ENCODE measurements around the gene AVPI1.
A peak's percentile ranks its signal among the peaks of the same experiment; 100 is the strongest.

The AVPI1 gene

GRCh38 chr10:97708976-97709946 is 22.2 kb upstream of the AVPI1 start (continued):
- TF ChIP-seq ZNF623 (tag by site-specific recombination; IDR thresholded peaks at IDR 0.05) (no peak), ZNF777 (tag by site-specific recombination; IDR thresholded peaks at IDR 0.05; ENCODE audit: borderline replicate concordance) (no peak), PBX3 (CRISPR knock-in tag; IDR thresholded peaks at IDR 0.05) (no peak), IKZF3 (tag by site-specific recombination; IDR thresholded peaks at IDR 0.05) (0 out of 2 replicates have a peak, but pooled peaks have one; percentile 40), GLIS2 (tag by site-specific recombination; IDR thresholded peaks at IDR 0.05) (no peak), PRDM4 (tag by site-specific recombination; IDR thresholded peaks at IDR 0.05) (no peak), ZNF664 (tag by site-specific recombination; IDR thresholded peaks at IDR 0.05) (no peak), ZNF2 (tag by site-specific recombination; IDR thresholded peaks at IDR 0.05) (no peak), ELK4 (IDR thresholded peaks at IDR 0.05; ENCODE audit: borderline replicate concordance, low read depth, low read length) (no peak), ZNF654 (tag by site-specific recombination; IDR thresholded peaks at IDR 0.05; ENCODE audit: low read depth) (peak; percentile 50), ZNF248 (tag by site-specific recombination; IDR thresholded peaks at IDR 0.05) (no peak), ZBTB48 (tag by site-specific recombination; IDR thresholded peaks at IDR 0.05) (no peak), ZBTB44 (tag by site-specific recombination; IDR thresholded peaks at IDR 0.05) (no peak)

GRCh38 chr10:97708167-97708566 is 21.1 kb upstream of the AVPI1 start:
- no peak for TF ChIP-seq ZNF529 (tag by site-specific recombination; IDR thresholded peaks at IDR 0.05; ENCODE audit: insufficient replicate concordance)
- TF ChIP-seq ZNF112 (tag by site-specific recombination; IDR thresholded peaks at IDR 0.05): no peak
- TF ChIP-seq PRDM6 (tag by site-specific recombination; IDR thresholded peaks at IDR 0.05): no peak
- no peak for TF ChIP-seq ZNF596 (tag by site-specific recombination; IDR thresholded peaks at IDR 0.05)
- TF ChIP-seq ZNF645 (tag by site-specific recombination; IDR thresholded peaks at IDR 0.05): no peak
- TF ChIP-seq ZNF426 (tag by site-specific recombination; IDR thresholded peaks at IDR 0.05): no peak
- Histone ChIP-seq H3K4me1 (ENCODE audit: control insufficient read depth, insufficient read depth, low read length) (no peaks in the 10 kb centered on the region), H3K4me3 (ENCODE audit: low read depth, low read length) (no peak overlapping the region), H3K9me3 (ENCODE audit: control insufficient read depth, insufficient read depth, low read depth, low read length) (no peaks in the 10 kb centered on the region), H3K36me3 (ENCODE audit: control insufficient read depth in 2 of 2, insufficient read depth in 1 of 2, low read length in 2 of 2) (no peaks in the 10 kb centered on the region), H3K27ac (ENCODE audit: extremely low read depth, low read depth, low read length) (no peak overlapping the region)
- ChIA-PET CTCF (interaction anchor here (0.6 to 20.4 kb wide), 10 partner anchors 11 to 132 kb away, joined by 3 to 487 read pairs (median 6); partner anchors contain the start of genes AVPI1 and ZFYVE27), POLR2A (interaction anchor here (1.1 kb wide), 1 partner anchor 21 kb away, joined by 3 read pairs; the partner anchor contains the start of gene AVPI1)

Data from HEK293 (cell line).